Neuron (in vitro differentiated cells): ENCODE results near the gene LMOD1.

Experiments
- H2AFZ ChIP-seq: one replicate; pipeline ENCODE4 v1.6.1; 2013; ENCODE audit warnings: low read depth, mild to moderate bottlenecking, inconsistent platforms, low read length, moderate library complexity
- H3K27me3 ChIP-seq: one replicate; pipeline ENCODE4 v1.6.1; 2013; ENCODE audit warnings: low read length; ENCODE audit not compliant: insufficient read depth
- H3K36me3 ChIP-seq: one replicate; pipeline ENCODE4 v1.6.1; 2013; ENCODE audit warnings: low read length; ENCODE audit not compliant: insufficient read depth
- H3K4me1 ChIP-seq: one replicate; pipeline ENCODE4 v1.6.1; 2013; ENCODE audit warnings: low read length; ENCODE audit not compliant: insufficient read depth
- H3K4me3 ChIP-seq: 2 replicates; pipeline ENCODE4 v1.5.1; 2013; ENCODE audit warnings: mild to moderate bottlenecking, low read length, moderate library complexity
- H3K9me3 ChIP-seq: one replicate; pipeline ENCODE4 v1.6.1; 2013; ENCODE audit warnings: low read length

Gene LMOD1

DNA sequence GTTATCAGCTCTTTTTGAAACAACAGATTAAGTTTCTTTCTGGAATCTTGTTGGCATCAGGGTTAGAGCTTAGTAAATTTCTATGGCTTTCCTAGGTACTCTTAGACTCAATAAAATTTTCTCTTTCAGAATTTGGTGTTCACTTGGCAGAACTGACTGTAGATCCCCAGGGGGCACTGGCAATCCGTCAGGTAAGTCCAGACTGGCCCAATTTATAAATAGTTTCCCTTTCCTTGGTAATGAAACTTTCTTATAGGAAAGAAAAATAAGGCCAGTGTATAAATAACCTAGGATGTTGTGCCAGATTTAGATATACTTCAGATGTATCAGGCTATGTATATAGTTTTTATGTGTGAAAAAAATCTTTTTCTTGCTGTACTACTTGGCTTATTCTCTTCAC lies 99.2 kb downstream of the LMOD1 start:
- Histone ChIP-seq H3K36me3 (peaks cover 46% of the 10 kb centered on the region), H3K9me3 (no peaks in the 10 kb centered on the region), H2AFZ (no peak overlapping the region), H3K4me3 (no peak overlapping the region), H3K4me1 (peaks cover 13% of the 10 kb centered on the region), H3K27me3 (no peaks in the 10 kb centered on the region)
